Astrocyte of the cerebellum (primary cell): ENCODE measurements around the gene ITGAL.
A peak's percentile ranks its signal among the peaks of the same experiment; 100 is the strongest.
"Not testable (repeated sequence)": the region's sequence is repeated elsewhere in the genome, so short reads cannot be mapped to it uniquely, and the experiment has no call there.

ENCODE experiments used
- DNase-seq: peaks from one replicate; pipeline ENCODE4 v3.0.0-alpha.2; 2011; ENCODE audit warnings: low read depth
- H3K4me3 ChIP-seq: 2 replicates; pipeline ENCODE4 v1.5.1; 2011; ENCODE audit warnings: mild to moderate bottlenecking, low read depth, low read length, moderate library complexity
- in situ Hi-C: cut with HindIII; loops from 2 replicates; pipeline ENCODE4 v1.10.0; 2017; ENCODE audit warnings: low sequenced_read_pairs
- TF ChIP-seq, protein P1 (sequence below): IDR thresholded peaks from 2 replicates; pipeline ENCODE4 v1.5.1; 2012; ENCODE audit warnings: low read length, low read depth, moderate library complexity, mild to moderate bottlenecking; ENCODE audit errors: missing control alignments

Gene ITGAL

DNA sequence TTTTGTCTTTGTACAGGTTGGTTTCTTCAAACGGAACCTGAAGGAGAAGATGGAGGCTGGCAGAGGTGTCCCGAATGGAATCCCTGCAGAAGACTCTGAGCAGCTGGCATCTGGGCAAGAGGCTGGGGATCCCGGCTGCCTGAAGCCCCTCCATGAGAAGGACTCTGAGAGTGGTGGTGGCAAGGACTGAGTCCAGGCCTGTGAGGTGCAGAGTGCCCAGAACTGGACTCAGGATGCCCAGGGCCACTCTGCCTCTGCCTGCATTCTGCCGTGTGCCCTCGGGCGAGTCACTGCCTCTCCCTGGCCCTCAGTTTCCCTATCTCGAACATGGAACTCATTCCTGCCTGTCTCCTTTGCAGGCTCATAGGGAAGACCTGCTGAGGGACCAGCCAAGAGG lies 48.9 kb downstream of the ITGAL start:
- TF ChIP-seq, protein P1, sequence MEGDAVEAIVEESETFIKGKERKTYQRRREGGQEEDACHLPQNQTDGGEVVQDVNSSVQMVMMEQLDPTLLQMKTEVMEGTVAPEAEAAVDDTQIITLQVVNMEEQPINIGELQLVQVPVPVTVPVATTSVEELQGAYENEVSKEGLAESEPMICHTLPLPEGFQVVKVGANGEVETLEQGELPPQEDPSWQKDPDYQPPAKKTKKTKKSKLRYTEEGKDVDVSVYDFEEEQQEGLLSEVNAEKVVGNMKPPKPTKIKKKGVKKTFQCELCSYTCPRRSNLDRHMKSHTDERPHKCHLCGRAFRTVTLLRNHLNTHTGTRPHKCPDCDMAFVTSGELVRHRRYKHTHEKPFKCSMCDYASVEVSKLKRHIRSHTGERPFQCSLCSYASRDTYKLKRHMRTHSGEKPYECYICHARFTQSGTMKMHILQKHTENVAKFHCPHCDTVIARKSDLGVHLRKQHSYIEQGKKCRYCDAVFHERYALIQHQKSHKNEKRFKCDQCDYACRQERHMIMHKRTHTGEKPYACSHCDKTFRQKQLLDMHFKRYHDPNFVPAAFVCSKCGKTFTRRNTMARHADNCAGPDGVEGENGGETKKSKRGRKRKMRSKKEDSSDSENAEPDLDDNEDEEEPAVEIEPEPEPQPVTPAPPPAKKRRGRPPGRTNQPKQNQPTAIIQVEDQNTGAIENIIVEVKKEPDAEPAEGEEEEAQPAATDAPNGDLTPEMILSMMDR: no peak
- no peak for DNase-seq
- in situ Hi-C loops: no loop called here
- H3K4me3 ChIP-seq: no peak overlapping the region

DNA sequence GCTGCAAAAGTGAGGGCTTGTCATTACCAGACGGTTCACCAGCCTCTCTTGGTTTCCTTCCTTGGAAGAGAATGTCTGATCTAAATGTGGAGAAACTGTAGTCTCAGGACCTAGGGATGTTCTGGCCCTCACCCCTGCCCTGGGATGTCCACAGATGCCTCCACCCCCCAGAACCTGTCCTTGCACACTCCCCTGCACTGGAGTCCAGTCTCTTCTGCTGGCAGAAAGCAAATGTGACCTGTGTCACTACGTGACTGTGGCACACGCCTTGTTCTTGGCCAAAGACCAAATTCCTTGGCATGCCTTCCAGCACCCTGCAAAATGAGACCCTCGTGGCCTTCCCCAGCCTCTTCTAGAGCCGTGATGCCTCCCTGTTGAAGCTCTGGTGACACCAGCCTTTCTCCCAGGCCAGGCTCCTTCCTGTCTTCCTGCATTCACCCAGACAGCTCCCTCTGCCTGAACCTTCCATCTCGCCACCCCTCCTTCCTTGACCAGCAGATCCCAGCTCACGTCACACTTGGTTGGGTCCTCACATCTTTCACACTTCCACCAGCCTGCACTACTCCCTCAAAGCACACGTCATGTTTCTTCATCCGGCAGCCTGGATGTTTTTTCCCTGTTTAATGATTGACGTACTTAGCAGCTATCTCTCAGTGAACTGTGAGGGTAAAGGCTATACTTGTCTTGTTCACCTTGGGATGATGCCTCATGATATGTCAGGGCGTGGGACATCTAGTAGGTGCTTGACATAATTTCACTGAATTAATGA lies 49.5 kb downstream of the ITGAL start:
- in situ Hi-C loops: no loop called here
- DNase-seq: no peak

DNA sequence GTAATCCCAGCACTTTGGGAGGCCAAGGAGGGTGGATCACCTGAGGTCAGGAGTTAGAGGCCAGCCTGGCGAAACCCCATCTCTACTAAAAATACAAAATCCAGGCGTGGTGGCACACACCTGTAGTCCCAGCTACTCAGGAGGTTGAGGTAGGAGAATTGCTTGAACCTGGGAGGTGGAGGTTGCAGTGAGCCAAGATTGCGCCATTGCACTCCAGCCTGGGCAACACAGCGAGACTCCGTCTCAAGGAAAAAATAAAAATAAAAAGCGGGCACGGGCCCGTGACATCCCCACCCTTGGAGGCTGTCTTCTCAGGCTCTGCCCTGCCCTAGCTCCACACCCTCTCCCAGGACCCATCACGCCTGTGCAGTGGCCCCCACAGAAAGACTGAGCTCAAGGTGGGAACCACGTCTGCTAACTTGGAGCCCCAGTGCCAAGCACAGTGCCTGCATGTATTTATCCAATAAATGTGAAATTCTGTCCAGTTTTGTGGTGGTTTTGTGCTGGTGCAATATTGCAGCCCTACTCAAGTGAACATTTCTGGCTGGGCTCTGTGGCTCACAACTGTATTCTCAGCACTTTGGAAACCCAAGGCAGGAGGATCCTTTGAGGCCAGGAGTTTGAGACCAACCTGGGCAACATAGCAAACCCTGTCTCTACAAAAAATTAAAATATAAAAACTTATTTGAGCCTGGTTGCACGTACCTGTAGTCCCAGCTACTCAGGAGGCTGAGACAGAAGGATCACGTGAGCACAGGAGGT lies 50.3 kb downstream of the ITGAL start:
- DNase-seq, in situ Hi-C loops: not testable (repeated sequence)

More for the DNA sequence above, 49.5 kb downstream of the ITGAL start:
- H3K4me3 ChIP-seq: no peak overlapping the region
- TF ChIP-seq, protein P1: no peak

DNA sequence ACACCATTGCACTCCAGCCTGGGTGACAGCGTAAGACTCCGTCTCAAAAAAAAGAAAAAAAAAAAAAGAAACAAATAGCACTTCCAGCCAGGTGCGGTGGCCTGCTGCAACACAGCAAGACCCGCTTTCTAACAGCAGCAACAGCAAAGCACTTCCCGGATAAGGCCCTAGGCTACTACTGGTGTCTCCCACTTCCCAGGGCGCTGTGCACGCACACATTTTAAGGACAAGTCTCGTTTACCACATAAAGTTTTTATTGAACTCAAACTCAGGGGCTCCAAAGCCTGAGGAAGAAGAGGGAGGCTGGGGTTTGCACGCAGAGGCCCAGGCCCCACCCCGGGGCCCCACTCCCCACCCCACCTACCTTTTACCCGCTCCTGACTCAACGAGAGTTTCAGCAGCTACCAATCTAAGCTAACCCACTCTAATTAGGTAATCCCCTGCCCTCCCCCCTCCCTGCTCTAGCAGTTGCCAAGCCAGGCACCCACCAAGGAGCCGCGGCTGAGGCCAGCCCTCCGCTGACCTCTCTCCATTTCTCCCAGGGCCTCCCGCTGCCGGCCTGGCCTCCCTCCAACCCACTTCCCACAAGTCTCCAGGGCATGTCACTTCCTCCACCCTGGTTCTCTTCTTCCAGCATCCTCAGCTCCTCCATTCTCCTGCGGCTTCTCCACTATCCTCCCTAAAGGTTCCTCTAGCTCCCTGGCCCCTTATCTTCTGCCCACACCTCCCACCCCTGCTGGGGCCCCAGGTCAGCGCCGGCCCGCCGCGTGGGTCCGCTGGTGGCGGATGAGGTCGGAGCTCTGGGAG lies 51.4 kb downstream of the ITGAL start:
- in situ Hi-C loops: no loop called here
- H3K4me3 ChIP-seq: no peak overlapping the region
- TF ChIP-seq, protein P1: no peak
- no peak for DNase-seq

More for the DNA sequence above, 50.3 kb downstream of the ITGAL start:
- H3K4me3 ChIP-seq: not testable (repeated sequence)

DNA sequence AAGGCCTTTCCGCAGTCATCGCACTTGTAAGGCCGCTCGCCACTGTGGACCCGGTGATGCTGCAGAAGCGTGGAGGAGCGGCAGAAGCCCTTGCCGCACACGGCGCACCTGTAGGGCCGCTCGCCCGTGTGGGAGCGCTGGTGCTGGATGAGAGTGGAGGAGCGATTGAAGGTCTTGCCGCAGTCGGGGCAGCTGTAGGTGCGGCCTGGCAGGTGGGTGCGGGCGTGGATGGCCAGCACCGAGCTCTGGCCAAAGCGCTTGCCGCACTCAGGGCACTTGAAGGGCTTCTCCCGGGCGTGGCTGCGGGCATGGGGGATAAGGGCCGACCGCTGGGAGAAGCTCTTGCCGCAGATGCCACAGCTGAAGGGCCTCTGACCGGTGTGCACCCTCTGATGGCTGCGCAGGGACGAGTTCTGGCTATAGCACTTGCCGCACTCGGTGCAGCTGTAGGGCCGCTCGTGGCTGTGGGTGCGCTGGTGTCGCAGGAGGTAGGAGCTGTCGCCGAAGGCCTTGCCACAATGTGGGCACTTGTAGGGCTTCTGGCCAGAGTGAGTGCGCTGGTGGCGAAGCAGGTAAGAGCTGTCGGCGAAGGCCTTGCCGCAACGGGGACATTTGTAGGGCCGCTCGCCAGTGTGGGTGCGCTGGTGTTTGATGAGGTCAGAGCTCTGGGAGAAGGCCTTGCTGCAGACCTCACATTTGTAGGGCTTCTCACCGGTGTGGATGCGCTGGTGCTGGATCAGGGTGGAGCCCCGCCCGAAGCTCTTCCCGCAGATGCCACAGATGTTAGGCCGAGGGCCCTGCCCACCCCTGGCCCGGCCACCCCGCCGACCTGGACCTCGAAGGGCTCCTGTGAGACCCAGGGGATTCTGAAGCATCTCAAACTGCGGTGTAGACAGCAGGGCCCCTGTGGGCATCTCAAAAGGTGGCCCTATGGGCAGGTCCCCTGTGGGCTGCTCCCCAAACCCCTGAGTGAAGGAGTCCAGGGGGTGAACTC lies 52.3 kb downstream of the ITGAL start:
- DNase-seq: no peak
- in situ Hi-C loops: no loop called here
- TF ChIP-seq, protein P1: no peak
- H3K4me3 ChIP-seq: no peak overlapping the region

DNA sequence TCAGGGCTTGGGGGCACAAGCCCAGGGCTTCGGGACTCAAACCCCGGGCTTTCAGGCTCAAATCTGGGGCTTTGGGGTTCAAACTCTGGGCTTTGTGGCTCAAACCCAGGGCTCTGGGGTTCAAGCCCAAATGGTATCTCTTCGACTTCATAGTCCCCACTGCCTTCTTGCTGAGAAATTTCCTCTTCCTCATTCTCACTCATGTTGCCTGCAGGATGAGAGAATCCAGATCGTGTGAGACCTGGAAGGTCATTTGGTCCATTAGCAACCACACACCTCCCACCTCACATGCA lies 53.2 kb downstream of the ITGAL start:
- TF ChIP-seq, protein P1: no peak
- in situ Hi-C loops: no loop called here
- no peak for DNase-seq
- H3K4me3 ChIP-seq: peak overlapping the region; percentile 81
